Progenitor cell of endocrine pancreas (in vitro differentiated cells): Measurements from ENCODE around the gene ANKRD60. TPM values are rescaled to one million over a fixed set of nuclear protein-coding genes. Genes with fewer than 3 reads are reported as not detected.

Experiments used
- DNase-seq: peaks from one replicate; pipeline ENCODE4 v3.0.0; 2021; ENCODE audit warnings: low spot score; ENCODE audit not compliant: unreplicated experiment
- H3K27ac Mint-ChIP-seq: 2 replicates; pipeline ENCODE4 v1.8.0; 2021; ENCODE audit warnings: mild to moderate bottlenecking, moderate library complexity, mixed read lengths
- H3K27me3 Mint-ChIP-seq: 2 replicates; pipeline ENCODE4 v1.8.0; 2021; ENCODE audit warnings: mixed read lengths
- H3K36me3 Mint-ChIP-seq: 2 replicates; pipeline ENCODE4 v1.8.0; 2022; ENCODE audit warnings: mixed read lengths; ENCODE audit not compliant: insufficient read depth
- H3K4me1 Mint-ChIP-seq: 2 replicates; pipeline ENCODE4 v1.8.0; 2021; ENCODE audit warnings: low read depth, mixed read lengths
- H3K4me3 Mint-ChIP-seq: 2 replicates; pipeline ENCODE4 v1.8.0; 2021; ENCODE audit warnings: low read depth, mild to moderate bottlenecking, moderate library complexity, mixed read lengths
- H3K9me3 Mint-ChIP-seq: 2 replicates; pipeline ENCODE4 v1.8.0; 2021; ENCODE audit warnings: low read depth, mixed read lengths
- total RNA-seq: library from RNA; stranded (reverse); gene quantifications from 2 replicates; pipeline ENCODE4 v1.2.1, GENCODE V29; 2021
- TF ChIP-seq, protein P1 (sequence below): fragments of 200-600 bp; sonication (generic); IDR thresholded peaks from one replicate; pipeline ENCODE4 v1.5.0; 2021; ENCODE audit warnings: antibody characterized with exemption, mild to moderate bottlenecking; ENCODE audit not compliant: unreplicated experiment

ANKRD60 gene
- total RNA-seq, 1 donor from 2014 or later, result not detected

DNA sequence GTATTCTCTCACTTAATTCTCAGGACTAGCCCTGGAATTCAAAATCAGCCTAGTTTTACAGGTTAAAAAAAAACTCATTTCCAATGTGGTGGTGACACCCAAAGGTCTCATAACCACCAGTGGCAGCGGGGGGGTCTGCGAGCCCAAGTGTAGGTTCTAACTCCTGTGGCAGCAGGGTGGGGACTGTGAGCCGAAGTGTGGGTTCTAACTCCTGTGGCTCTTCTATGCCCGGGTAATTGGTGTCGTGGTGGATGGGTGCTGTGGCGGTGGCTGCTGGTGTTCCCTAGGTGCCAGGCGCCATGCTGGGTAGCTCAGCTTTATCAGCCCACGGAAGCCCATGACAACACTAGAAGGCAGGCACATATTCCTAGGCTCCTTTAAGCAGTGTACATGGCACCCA, 4.9 kb upstream of the ANKRD60 start:
- Mint-ChIP-seq H3K27me3 (peaks cover 44% of the 10 kb centered on the region), H3K36me3 (peaks cover 1% of the 10 kb centered on the region), H3K4me3 (no peak overlapping the region), H3K9me3 (no peaks in the 10 kb centered on the region), H3K27ac (no peak overlapping the region), H3K4me1 (peaks cover 9% of the 10 kb centered on the region)
- TF ChIP-seq, protein P1, sequence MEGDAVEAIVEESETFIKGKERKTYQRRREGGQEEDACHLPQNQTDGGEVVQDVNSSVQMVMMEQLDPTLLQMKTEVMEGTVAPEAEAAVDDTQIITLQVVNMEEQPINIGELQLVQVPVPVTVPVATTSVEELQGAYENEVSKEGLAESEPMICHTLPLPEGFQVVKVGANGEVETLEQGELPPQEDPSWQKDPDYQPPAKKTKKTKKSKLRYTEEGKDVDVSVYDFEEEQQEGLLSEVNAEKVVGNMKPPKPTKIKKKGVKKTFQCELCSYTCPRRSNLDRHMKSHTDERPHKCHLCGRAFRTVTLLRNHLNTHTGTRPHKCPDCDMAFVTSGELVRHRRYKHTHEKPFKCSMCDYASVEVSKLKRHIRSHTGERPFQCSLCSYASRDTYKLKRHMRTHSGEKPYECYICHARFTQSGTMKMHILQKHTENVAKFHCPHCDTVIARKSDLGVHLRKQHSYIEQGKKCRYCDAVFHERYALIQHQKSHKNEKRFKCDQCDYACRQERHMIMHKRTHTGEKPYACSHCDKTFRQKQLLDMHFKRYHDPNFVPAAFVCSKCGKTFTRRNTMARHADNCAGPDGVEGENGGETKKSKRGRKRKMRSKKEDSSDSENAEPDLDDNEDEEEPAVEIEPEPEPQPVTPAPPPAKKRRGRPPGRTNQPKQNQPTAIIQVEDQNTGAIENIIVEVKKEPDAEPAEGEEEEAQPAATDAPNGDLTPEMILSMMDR, result no peak
- DNase-seq, result no peak

DNA sequence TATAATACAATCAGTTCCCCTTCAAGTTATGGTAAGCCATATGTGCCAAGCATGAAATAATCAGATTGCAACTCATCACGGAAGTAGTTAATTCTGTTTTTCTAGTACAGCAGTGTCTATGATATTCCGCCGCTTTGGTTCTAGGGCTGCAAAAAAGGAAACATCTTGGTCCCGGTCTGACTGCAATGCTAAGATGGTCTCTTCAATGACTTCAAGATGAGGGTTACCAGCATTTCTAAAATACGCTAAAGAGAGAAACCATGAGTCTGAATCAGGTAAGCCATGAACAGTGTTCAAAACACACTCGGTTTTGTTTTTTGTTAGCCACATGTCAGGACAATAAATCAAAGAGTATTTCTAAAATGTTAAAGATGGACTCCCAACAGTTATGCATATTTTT, 3.2 kb upstream of the ANKRD60 start:
- no peak for DNase-seq
- Mint-ChIP-seq H3K27me3 (peaks cover 56% of the 10 kb centered on the region), H3K36me3 (peaks cover 1% of the 10 kb centered on the region), H3K27ac (no peak overlapping the region), H3K9me3 (no peaks in the 10 kb centered on the region), H3K4me1 (peaks cover 8% of the 10 kb centered on the region), H3K4me3 (no peak overlapping the region)
- TF ChIP-seq, protein P1, result no peak

DNA sequence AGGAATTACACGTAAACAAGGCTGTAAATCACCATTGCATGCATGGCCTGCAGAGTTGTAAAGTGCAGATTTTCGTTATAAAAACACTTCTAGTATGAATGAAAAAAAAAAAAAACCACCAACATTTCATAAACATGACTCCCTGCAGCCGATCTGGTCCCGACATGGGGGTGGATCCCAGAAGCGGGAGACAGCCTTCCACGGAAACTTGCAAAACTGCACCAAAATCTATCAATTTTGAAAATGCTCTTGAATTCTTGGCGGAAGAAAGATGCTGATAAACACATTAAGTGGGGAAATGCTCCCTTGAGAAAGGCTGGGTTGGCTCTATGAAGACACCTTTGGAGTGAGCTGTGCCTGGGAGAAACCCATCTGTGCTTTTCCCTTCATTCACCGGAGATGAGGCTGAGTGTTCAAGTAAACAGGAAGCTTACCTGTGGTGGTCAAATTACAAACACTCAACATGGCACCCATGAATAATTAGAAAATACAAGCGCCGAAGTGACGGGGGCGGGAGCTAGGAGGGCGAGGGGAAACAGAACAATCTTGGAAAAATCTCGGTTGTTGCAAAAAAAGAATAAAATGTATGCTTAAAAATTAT, 845 bp upstream of the ANKRD60 start:
- H3K27me3 Mint-ChIP-seq, result peaks cover 65% of the 10 kb centered on the region
- no peak for DNase-seq
- H3K4me3 Mint-ChIP-seq, result peak overlapping the region; percentile 53
- no peak overlapping the region for H3K27ac Mint-ChIP-seq
- TF ChIP-seq, protein P1, result no peak
- H3K4me1 Mint-ChIP-seq, result peaks cover 7% of the 10 kb centered on the region
- peaks cover 1% of the 10 kb centered on the region for H3K36me3 Mint-ChIP-seq
- H3K9me3 Mint-ChIP-seq, result no peaks in the 10 kb centered on the region

DNA sequence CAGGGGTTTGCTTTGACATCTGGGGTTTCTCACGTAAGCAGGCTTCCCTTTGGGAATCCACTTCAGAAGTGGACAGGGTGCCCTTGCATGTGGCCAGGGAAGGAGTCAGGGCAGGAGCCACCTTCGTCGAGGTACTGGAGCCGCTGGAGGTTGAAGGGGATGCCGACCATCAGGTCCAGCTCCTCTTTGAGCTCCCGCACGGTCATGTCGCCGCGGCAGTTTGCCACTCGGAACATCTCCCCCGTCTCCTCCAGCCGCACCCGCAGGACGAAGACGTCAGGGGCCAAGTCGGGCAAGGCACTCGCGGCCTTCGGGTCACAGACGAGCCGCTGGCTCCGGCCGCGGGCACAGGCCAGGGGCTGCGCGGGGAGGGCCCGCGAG, 360 bp downstream of the ANKRD60 start:
- Mint-ChIP-seq H3K36me3 (no peaks in the 10 kb centered on the region), H3K27ac (peak overlapping the region; percentile 42), H3K4me3 (peak overlapping the region; percentile 56), H3K9me3 (no peaks in the 10 kb centered on the region), H3K27me3 (peaks cover 72% of the 10 kb centered on the region), H3K4me1 (peaks cover 7% of the 10 kb centered on the region)
- no peak for DNase-seq
- TF ChIP-seq, protein P1, result no peak

DNA sequence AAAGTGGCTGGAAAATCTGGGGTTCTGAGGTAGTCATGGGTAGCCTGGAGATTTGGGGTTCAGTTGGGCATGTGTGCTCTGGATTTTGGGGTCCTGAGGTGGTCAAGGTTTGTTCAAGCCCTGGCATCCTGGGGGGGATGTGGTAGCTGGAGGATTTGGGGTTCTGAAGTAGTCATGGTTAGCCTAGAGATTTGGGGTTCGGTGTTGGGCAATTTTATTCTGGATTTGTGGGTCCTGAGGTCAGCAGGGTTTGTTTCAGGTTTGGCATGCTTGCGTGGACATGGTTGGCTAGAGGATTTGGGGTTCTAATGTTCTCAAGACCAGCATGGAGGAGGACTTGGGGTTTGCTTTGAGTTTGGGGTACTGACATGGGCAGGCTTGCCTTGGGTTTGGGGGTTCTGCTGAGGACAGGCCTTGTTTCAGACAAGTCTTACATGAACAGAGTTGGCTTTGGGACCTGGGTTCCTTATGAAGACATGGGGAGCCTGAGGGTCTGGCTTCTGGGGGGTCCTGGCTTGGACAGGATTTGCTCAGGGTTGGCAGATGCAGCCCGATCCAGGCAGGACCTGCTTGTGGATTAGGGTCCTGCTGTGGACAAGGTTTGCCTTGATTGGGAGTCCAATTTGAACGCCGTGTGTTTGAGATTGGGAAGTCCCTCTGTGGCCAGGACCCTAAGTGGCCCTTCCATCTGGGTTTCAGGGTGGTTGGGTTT, 906 bp downstream of the ANKRD60 start:
- Mint-ChIP-seq H3K4me3 (peak overlapping the region; percentile 56), H3K27me3 (peaks cover 77% of the 10 kb centered on the region), H3K9me3 (no peaks in the 10 kb centered on the region), H3K4me1 (peaks cover 7% of the 10 kb centered on the region), H3K36me3 (no peaks in the 10 kb centered on the region), H3K27ac (peak overlapping the region; percentile 42)
- DNase-seq, result no peak
- TF ChIP-seq, protein P1, result no peak
